Loucy (cell line): ENCODE results near the gene SF3A1.

Experiments
- H2AFZ ChIP-seq: fragments of 200-600 bp; sonication (generic); 2 replicates; pipeline ENCODE4 v1.6.0; 2016; ENCODE audit warnings: antibody characterized with exemption, mild to moderate bottlenecking, low read length, moderate library complexity
- H3F3A ChIP-seq: fragments of 200-600 bp; 2 replicates; pipeline ENCODE4 v1.6.0; 2016; ENCODE audit warnings: antibody characterized with exemption, low read depth, mild to moderate bottlenecking
- H3K27me3 ChIP-seq: fragments of 200-600 bp; sonication (generic); 2 replicates; pipeline ENCODE4 v1.6.1; 2014; ENCODE audit warnings: low read length, mild to moderate bottlenecking; ENCODE audit not compliant: insufficient read depth, poor library complexity, severe bottlenecking
- H3K36me3 ChIP-seq: fragments of 200-600 bp; sonication (generic); 2 replicates; pipeline ENCODE4 v1.6.1; 2016; ENCODE audit warnings: low read length; ENCODE audit not compliant: insufficient read depth
- H3K4me1 ChIP-seq: fragments of 200-600 bp; sonication (generic); 2 replicates; pipeline ENCODE4 v1.5.1; 2014; ENCODE audit warnings: low read length, mild to moderate bottlenecking; ENCODE audit not compliant: insufficient read depth, poor library complexity, severe bottlenecking
- H3K4me2 ChIP-seq: fragments of 200-600 bp; sonication (generic); 2 replicates; pipeline ENCODE4 v1.6.0; 2014; ENCODE audit warnings: antibody characterized with exemption, low read length, low read depth, mild to moderate bottlenecking; ENCODE audit not compliant: poor library complexity, severe bottlenecking
- H3K4me3 ChIP-seq: fragments of 200-600 bp; sonication (generic); 2 replicates; pipeline ENCODE4 v1.5.1; 2014; ENCODE audit warnings: low read length, mild to moderate bottlenecking, mixed read lengths; ENCODE audit not compliant: poor library complexity, severe bottlenecking
- H3K79me2 ChIP-seq: fragments of 200-600 bp; sonication (generic); 2 replicates; pipeline ENCODE4 v1.6.1; 2014; ENCODE audit warnings: low read length; ENCODE audit not compliant: insufficient read depth
- H3K9ac ChIP-seq: fragments of 200-600 bp; sonication (generic); 2 replicates; pipeline ENCODE4 v1.6.0; 2014; ENCODE audit warnings: mild to moderate bottlenecking, low read depth, low read length, moderate library complexity; ENCODE audit not compliant: poor library complexity, severe bottlenecking
- H3K9me2 ChIP-seq: fragments of 200-600 bp; sonication (generic); replicated peaks from 2 replicates; pipeline ENCODE4 v1.6.1; 2016; ENCODE audit warnings: low read depth, low read length, mixed read lengths
- H3K9me3 ChIP-seq: fragments of 200-600 bp; sonication (generic); 2 replicates; pipeline ENCODE4 v1.6.1; 2014; ENCODE audit warnings: mild to moderate bottlenecking, antibody characterized with exemption, low read length, low read depth; ENCODE audit not compliant: insufficient read depth
- H4K20me1 ChIP-seq: fragments of 200-600 bp; sonication (generic); 2 replicates; pipeline ENCODE4 v1.6.0; 2014; ENCODE audit warnings: antibody characterized with exemption, low read length, mild to moderate bottlenecking; ENCODE audit not compliant: insufficient read depth, poor library complexity, severe bottlenecking
- EZH2phosphoT487 ChIP-seq: fragments of 200-600 bp; IDR thresholded peaks from 2 replicates; pipeline ENCODE4 v1.6.1; 2018; ENCODE audit warnings: antibody characterized with exemption, mild to moderate bottlenecking, moderate library complexity, borderline replicate concordance
- TF ChIP-seq, protein P1 (sequence below): fragments of 200-600 bp; sonication (generic); conservative IDR thresholded peaks from 2 replicates; pipeline ENCODE4 v1.5.1; 2014; ENCODE audit warnings: mild to moderate bottlenecking, antibody characterized with exemption, low read length

SF3A1 gene

DNA sequence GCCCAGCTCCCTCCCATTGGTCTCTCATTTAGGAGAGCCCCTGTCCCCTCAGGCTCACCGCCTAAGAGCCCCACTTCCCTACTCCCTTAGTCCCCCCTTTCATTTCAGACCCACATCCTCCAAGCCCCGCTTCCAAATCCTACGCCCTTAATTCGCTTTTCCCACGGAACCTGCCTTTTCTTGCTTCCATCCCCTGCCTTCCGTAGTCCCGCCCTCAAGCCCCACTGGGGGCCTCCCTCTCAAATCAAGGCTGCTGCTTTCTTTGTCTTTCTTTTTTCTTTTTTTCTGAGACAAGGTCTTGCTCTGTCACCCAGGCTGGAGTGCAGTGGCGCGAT lies 509 bp upstream of the SF3A1 start:
- TF ChIP-seq, protein P1, sequence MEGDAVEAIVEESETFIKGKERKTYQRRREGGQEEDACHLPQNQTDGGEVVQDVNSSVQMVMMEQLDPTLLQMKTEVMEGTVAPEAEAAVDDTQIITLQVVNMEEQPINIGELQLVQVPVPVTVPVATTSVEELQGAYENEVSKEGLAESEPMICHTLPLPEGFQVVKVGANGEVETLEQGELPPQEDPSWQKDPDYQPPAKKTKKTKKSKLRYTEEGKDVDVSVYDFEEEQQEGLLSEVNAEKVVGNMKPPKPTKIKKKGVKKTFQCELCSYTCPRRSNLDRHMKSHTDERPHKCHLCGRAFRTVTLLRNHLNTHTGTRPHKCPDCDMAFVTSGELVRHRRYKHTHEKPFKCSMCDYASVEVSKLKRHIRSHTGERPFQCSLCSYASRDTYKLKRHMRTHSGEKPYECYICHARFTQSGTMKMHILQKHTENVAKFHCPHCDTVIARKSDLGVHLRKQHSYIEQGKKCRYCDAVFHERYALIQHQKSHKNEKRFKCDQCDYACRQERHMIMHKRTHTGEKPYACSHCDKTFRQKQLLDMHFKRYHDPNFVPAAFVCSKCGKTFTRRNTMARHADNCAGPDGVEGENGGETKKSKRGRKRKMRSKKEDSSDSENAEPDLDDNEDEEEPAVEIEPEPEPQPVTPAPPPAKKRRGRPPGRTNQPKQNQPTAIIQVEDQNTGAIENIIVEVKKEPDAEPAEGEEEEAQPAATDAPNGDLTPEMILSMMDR: no peak
- TF ChIP-seq EZH2phosphoT487: no peak
- H3K4me1 ChIP-seq: peaks cover 30% of the 10 kb centered on the region
- H4K20me1 ChIP-seq: peaks cover 39% of the 10 kb centered on the region
- no peaks in the 10 kb centered on the region for H3K9me3 ChIP-seq
- no peaks in the 10 kb centered on the region for H3K27me3 ChIP-seq
- peak overlapping the region; percentile 69 for H2AFZ ChIP-seq
- H3K4me2 ChIP-seq: peak overlapping the region; percentile 94
- H3K9me2 ChIP-seq: no peaks in the 10 kb centered on the region
- peaks cover 8% of the 10 kb centered on the region; the same call in 1 of the 2 replicates for H3K36me3 ChIP-seq
- H3K9ac ChIP-seq: peak overlapping the region; percentile 83
- H3F3A ChIP-seq: no peaks in the 10 kb centered on the region
- H3K79me2 ChIP-seq: peaks cover 43% of the 10 kb centered on the region
- peak overlapping the region; percentile 90 for H3K4me3 ChIP-seq

DNA sequence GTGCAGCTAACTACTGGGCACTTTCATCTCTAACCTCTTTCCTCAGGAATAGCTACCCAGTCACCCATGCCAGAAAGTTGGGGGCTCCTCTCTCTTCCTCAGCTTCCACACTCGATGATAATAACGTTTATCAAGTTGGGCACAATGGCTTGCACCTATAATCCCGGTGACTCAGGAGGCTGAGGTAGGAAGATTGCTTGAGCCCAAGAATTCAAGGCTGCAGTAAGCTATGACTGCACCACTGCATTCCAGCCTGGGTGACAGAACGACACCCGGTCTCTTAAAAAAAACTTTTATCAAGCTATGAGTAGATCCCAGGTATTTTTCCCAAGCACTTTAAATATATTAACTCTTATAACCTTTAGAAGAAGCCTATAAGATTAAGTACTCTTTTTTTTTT lies 2.0 kb downstream of the SF3A1 start:
- H3K4me1 ChIP-seq: peaks cover 35% of the 10 kb centered on the region
- TF ChIP-seq, protein P1: no peak
- TF ChIP-seq EZH2phosphoT487: no peak
- H4K20me1 ChIP-seq: peaks cover 47% of the 10 kb centered on the region
- H3F3A ChIP-seq: no peaks in the 10 kb centered on the region
- peaks cover 31% of the 10 kb centered on the region; the same call in 1 of the 2 replicates for H3K36me3 ChIP-seq
- H3K9me2 ChIP-seq: no peaks in the 10 kb centered on the region
- H3K4me2 ChIP-seq: peak overlapping the region; percentile 94
- peak overlapping the region; percentile 83 for H3K9ac ChIP-seq
- no peak overlapping the region for H2AFZ ChIP-seq
- no peaks in the 10 kb centered on the region for H3K27me3 ChIP-seq
- H3K4me3 ChIP-seq: peak overlapping the region; percentile 90
- H3K79me2 ChIP-seq: peaks cover 67% of the 10 kb centered on the region
- H3K9me3 ChIP-seq: no peaks in the 10 kb centered on the region

DNA sequence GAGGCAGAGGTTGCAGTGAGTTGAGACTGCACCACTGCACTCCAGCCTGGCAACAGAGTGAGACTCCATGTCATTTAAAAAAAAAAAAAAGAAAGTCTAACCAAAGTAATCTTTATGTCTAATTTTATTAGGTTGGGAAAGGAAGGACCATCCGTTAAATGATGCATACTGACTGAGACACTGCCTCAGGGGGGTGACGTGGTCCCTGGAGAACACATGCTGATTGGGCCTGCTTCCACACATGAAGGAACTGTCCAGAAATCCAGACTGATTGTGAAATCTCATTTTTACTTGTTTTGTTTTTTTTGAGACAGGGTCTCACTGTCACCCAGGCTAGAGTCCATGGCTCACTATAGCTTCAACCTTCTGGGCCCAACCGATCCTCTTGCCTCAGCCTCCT lies 5.5 kb downstream of the SF3A1 start:
- H3K79me2 ChIP-seq: peaks cover 86% of the 10 kb centered on the region
- H3K36me3 ChIP-seq: peaks cover 61% of the 10 kb centered on the region; the same call in 1 of the 2 replicates

More for the DNA sequence above, 5.5 kb downstream of the SF3A1 start:
- H3K4me3 ChIP-seq: no peak overlapping the region
- H3F3A ChIP-seq: no peaks in the 10 kb centered on the region
- H4K20me1 ChIP-seq: peaks cover 64% of the 10 kb centered on the region
- H3K4me2 ChIP-seq: no peak overlapping the region
- no peaks in the 10 kb centered on the region for H3K9me2 ChIP-seq
- TF ChIP-seq, protein P1: no peak
- no peak for TF ChIP-seq EZH2phosphoT487
- H3K9me3 ChIP-seq: no peaks in the 10 kb centered on the region
- no peaks in the 10 kb centered on the region for H3K27me3 ChIP-seq
- H3K9ac ChIP-seq: no peak overlapping the region
- peaks cover 31% of the 10 kb centered on the region for H3K4me1 ChIP-seq
- no peak overlapping the region for H2AFZ ChIP-seq
